ENCODE data around the gene RPS6KB1.
"Not testable (repeated sequence)": the region's sequence is repeated elsewhere in the genome, so short reads cannot be mapped to it uniquely, and the experiment has no call there.

The RPS6KB1 gene

DNA sequence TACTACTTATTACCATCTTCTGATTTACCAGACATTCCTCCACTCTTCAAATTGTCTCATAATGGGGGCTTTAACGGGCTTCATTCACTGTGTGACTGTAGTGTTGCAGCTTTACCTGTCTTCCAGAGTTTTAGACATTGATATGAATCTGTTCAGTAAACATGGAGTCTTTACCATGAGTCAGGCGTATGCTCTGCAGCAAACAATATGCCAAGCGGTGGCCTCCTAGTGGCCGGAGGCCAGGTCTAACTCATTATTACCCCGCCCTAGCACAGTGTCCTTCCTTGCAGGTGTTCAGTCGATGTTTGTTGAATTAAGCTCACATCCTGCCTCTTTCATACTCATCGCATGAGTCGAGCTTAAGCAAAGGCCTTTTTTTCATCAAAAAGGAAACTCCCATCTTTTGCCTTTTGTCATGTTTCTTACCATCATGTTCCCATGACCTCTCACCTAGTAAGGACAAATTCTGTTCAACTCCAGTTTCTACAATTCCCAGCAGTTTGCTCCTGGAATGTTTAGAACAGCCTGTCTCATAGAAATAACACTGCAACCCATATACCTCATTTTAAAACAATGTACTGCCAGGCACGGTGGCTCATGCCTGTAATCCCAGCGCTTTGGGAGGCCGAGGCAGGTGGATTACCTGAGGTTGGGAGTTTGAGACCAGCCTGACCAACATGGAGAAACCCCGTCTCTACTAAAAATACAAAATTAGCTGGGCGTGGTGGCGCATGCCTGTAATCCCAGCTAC, 39.6 kb upstream of the RPS6KB1 start:
- no peak for TF ChIP-seq PPARA (CRISPR knock-in tag; IDR thresholded peaks at IDR 0.05; ENCODE audit: borderline replicate concordance)
- no peak for TF ChIP-seq OSR1 (CRISPR knock-in tag; IDR thresholded peaks at IDR 0.05)
- TF ChIP-seq, protein P1, sequence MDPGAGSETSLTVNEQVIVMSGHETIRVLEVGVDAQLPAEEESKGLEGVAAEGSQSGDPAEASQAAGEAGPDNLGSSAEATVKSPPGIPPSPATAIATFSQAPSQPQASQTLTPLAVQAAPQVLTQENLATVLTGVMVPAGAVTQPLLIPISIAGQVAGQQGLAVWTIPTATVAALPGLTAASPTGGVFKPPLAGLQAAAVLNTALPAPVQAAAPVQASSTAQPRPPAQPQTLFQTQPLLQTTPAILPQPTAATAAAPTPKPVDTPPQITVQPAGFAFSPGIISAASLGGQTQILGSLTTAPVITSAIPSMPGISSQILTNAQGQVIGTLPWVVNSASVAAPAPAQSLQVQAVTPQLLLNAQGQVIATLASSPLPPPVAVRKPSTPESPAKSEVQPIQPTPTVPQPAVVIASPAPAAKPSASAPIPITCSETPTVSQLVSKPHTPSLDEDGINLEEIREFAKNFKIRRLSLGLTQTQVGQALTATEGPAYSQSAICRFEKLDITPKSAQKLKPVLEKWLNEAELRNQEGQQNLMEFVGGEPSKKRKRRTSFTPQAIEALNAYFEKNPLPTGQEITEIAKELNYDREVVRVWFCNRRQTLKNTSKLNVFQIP (CRISPR knock-in tag; IDR thresholded peaks at IDR 0.05; ENCODE audit: borderline replicate concordance, low read depth): no peak
- no peak for TF ChIP-seq CSDC2 (CRISPR knock-in tag; IDR thresholded peaks at IDR 0.05)
- no peak for TF ChIP-seq ARNTL (CRISPR knock-in tag; IDR thresholded peaks at IDR 0.05; ENCODE audit: borderline replicate concordance, low read depth)
- peak; percentile 22 for ATAC-seq

DNA sequence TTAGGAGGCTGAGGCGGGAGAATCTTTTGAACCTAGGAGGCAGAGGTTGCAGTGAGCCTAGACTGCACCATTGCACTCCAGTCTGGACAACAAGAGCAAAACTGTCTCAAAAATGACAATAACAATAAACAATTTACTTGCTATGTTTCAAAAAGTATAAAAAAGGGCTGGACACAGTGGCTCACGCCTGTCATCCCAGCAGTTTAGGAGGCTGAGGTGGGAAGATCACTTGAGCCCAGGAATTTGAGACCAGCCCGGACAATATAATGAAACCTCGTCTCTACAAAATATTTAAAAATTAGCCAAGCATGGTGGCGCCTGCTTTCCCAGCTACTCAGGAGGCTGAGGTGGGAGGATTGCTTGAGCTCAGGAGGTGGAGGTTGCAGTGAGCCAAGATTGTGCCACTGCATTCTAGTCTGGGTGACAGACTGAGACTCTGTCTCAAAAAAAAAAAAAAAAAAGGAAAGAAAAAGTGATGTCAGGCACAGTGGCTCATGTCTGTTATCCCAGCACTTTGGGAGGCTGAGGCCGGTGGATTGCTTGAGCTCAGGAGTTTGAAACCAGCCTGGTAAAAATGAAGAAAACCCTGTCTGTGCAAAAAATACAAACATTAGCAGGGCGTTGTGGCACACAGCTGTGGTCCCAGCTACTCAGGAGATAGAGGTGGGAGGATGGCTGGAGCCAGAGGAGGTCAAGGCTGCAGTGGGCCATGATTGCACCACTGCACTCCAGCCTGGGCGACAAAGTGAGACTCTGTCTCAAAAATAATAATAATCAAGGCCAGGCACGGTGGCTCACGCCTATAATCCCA, 38.8 kb upstream of the RPS6KB1 start:
- ATAC-seq: not testable (repeated sequence)

DNA sequence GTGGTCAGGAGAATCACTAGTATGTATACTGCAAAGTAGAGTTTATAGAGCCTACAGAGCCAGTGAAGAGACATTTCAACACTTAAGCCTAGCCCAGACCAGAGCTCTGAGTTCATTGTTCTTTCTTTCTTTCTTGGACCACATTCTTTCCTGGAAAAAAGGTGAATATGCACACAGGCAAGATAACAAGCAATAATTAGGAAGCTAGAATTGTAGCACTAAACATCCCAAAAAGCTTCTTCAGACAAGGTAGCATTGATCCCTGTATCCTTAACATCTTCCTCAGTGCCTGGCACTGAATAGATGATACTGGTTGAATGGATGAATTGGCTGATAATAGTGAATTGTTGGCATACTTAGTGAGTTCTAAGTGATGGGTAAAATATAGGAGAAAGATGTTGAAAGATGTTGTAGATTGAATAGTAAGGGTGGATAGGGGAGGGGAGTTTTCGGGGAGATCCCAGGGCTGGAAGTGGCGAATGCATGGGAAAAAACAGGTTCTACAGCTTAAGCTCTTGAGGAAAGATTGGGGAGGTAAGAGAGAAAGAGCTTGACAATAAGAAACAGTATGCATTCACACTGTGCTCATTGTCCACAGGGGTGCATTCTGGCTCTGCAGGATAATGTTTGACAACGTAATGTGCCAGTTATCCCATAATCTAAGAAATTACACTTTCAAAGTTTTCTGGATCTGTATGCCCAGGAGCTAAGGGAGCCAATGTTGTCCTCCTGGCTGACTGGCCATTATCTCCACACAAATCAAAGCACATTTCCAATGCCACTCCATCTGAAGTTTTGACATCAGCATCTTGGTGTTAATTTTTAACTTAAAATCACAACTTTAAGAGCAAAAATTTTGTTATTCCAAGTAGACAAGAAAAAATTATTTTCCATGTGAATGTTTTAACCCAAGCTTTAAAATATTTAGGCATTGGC, 35.8 kb upstream of the RPS6KB1 start:
- no peak for TF ChIP-seq ESRRG (CRISPR knock-in tag; IDR thresholded peaks at IDR 0.05)
- no peak for TF ChIP-seq RARB (CRISPR knock-in tag; IDR thresholded peaks at IDR 0.05)
- TF ChIP-seq CSDC2 (CRISPR knock-in tag; IDR thresholded peaks at IDR 0.05): no peak
- no peak for TF ChIP-seq TCF4 (CRISPR knock-in tag; IDR thresholded peaks at IDR 0.05; ENCODE audit: borderline replicate concordance)
- TF ChIP-seq ARNTL (CRISPR knock-in tag; IDR thresholded peaks at IDR 0.05; ENCODE audit: borderline replicate concordance, low read depth): no peak
- TF ChIP-seq TOX (CRISPR knock-in tag; IDR thresholded peaks at IDR 0.05; ENCODE audit: borderline replicate concordance): no peak
- TF ChIP-seq, protein P2, sequence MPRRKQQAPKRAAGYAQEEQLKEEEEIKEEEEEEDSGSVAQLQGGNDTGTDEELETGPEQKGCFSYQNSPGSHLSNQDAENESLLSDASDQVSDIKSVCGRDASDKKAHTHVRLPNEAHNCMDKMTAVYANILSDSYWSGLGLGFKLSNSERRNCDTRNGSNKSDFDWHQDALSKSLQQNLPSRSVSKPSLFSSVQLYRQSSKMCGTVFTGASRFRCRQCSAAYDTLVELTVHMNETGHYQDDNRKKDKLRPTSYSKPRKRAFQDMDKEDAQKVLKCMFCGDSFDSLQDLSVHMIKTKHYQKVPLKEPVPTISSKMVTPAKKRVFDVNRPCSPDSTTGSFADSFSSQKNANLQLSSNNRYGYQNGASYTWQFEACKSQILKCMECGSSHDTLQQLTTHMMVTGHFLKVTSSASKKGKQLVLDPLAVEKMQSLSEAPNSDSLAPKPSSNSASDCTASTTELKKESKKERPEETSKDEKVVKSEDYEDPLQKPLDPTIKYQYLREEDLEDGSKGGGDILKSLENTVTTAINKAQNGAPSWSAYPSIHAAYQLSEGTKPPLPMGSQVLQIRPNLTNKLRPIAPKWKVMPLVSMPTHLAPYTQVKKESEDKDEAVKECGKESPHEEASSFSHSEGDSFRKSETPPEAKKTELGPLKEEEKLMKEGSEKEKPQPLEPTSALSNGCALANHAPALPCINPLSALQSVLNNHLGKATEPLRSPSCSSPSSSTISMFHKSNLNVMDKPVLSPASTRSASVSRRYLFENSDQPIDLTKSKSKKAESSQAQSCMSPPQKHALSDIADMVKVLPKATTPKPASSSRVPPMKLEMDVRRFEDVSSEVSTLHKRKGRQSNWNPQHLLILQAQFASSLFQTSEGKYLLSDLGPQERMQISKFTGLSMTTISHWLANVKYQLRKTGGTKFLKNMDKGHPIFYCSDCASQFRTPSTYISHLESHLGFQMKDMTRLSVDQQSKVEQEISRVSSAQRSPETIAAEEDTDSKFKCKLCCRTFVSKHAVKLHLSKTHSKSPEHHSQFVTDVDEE (CRISPR knock-in tag; IDR thresholded peaks at IDR 0.05): no peak
- no peak for TF ChIP-seq ZFP3 (CRISPR knock-in tag; IDR thresholded peaks at IDR 0.05)
- no peak for TF ChIP-seq SNAI2 (CRISPR knock-in tag; IDR thresholded peaks at IDR 0.05)
- TF ChIP-seq, protein P3, sequence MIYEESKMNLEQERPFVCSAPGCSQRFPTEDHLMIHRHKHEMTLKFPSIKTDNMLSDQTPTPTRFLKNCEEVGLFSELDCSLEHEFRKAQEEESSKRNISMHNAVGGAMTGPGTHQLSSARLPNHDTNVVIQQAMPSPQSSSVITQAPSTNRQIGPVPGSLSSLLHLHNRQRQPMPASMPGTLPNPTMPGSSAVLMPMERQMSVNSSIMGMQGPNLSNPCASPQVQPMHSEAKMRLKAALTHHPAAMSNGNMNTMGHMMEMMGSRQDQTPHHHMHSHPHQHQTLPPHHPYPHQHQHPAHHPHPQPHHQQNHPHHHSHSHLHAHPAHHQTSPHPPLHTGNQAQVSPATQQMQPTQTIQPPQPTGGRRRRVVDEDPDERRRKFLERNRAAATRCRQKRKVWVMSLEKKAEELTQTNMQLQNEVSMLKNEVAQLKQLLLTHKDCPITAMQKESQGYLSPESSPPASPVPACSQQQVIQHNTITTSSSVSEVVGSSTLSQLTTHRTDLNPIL (CRISPR knock-in tag; IDR thresholded peaks at IDR 0.05; ENCODE audit: low read depth): no peak
- TF ChIP-seq, protein P4, sequence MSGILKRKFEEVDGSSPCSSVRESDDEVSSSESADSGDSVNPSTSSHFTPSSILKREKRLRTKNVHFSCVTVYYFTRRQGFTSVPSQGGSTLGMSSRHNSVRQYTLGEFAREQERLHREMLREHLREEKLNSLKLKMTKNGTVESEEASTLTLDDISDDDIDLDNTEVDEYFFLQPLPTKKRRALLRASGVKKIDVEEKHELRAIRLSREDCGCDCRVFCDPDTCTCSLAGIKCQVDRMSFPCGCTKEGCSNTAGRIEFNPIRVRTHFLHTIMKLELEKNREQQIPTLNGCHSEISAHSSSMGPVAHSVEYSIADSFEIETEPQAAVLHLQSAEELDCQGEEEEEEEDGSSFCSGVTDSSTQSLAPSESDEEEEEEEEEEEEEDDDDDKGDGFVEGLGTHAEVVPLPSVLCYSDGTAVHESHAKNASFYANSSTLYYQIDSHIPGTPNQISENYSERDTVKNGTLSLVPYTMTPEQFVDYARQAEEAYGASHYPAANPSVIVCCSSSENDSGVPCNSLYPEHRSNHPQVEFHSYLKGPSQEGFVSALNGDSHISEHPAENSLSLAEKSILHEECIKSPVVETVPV (CRISPR knock-in tag; IDR thresholded peaks at IDR 0.05): no peak
- no peak for TF ChIP-seq BACH2 (CRISPR knock-in tag; IDR thresholded peaks at IDR 0.05; ENCODE audit: borderline replicate concordance)
- no peak for TF ChIP-seq ZNF565 (CRISPR knock-in tag; conservative IDR thresholded peaks at IDR 0.05; ENCODE audit: low read depth)
- ATAC-seq: no peak

DNA sequence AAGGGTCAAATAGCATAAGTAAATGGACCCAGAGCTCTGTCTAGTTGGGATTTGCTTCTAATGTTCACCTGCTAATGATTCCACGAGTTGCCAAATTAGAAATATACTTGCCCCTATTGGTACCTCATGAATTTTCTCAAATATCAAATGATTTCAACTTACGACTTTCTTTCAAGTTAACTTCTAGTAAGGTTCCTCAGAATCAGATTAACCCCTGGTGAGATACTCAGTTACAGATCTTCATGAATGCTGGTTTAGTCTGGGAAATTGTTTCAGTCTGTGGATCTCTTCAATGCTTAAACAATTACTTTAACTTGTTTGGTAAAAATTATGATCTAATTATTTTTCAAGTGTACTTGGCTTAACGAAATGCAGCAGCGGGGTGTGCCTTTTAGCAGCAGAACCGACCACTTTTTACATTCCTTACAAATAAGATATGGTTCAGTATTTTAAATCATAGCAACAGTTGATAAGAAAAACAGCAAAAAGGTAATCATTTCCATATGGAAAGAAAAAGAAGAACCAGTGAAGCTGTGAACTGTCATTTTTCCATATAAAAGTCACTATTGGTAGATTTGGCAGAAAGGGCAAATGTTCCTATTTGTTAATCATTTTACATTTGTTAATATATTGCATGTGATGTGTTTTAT, 34.6 kb upstream of the RPS6KB1 start:
- peak; percentile 64 for TF ChIP-seq ISL1 (CRISPR knock-in tag; IDR thresholded peaks at IDR 0.05)
- TF ChIP-seq ZNF8 (CRISPR knock-in tag; IDR thresholded peaks at IDR 0.05): 0 out of 2 replicates have a peak, but pooled peaks have one; percentile 13
- TF ChIP-seq BACH2 (CRISPR knock-in tag; IDR thresholded peaks at IDR 0.05; ENCODE audit: borderline replicate concordance): no peak
- ATAC-seq: peak; percentile 68
